SU-DHL-6 (cell line): ENCODE measurements around the gene MLXIPL.

Source experiments
- H2AFZ ChIP-seq: fragments of 200-600 bp; sonication (generic); 2 replicates; pipeline ENCODE4 v1.6.1; 2014; ENCODE audit warnings: low read depth, mild to moderate bottlenecking, moderate library complexity, mixed read lengths, antibody characterized with exemption, low read length; ENCODE audit not compliant: severe bottlenecking
- H3F3A ChIP-seq: fragments of 200-600 bp; shearing (Covaris generic); 2 replicates; pipeline ENCODE4 v1.6.0; 2016; ENCODE audit warnings: antibody characterized with exemption, mild to moderate bottlenecking; ENCODE audit not compliant: insufficient read depth
- H3K27ac ChIP-seq: fragments of 200-600 bp; sonication (generic); 2 replicates; pipeline ENCODE4 v1.5.1; 2016; ENCODE audit warnings: low read depth, mild to moderate bottlenecking, low read length, moderate library complexity, mixed read lengths
- H3K27me3 ChIP-seq: fragments of 200-600 bp; sonication (generic), shearing (Covaris generic); 2 replicates; pipeline ENCODE4 v1.6.0; 2014; ENCODE audit warnings: mild to moderate bottlenecking, low read length
- H3K36me3 ChIP-seq: fragments of 200-600 bp; sonication (generic); 2 replicates; pipeline ENCODE4 v1.6.1; 2014; ENCODE audit warnings: mild to moderate bottlenecking, low read length, mixed read lengths
- H3K4me2 ChIP-seq: fragments of 300-600, 200-600 bp; shearing (Covaris generic), sonication (generic); 2 replicates; pipeline ENCODE4 v1.6.0; 2014; ENCODE audit warnings: low read length, low read depth, mild to moderate bottlenecking; ENCODE audit not compliant: poor library complexity, severe bottlenecking
- H3K4me3 ChIP-seq: fragments of 200-600 bp; sonication (generic); 2 replicates; pipeline ENCODE4 v1.5.1; 2014; ENCODE audit warnings: antibody characterized with exemption, low read length, mild to moderate bottlenecking, mixed read lengths; ENCODE audit not compliant: insufficient read depth, poor library complexity, severe bottlenecking
- H3K79me2 ChIP-seq: fragments of 200-600 bp; sonication (generic); 2 replicates; pipeline ENCODE4 v1.6.1; 2014; ENCODE audit warnings: mild to moderate bottlenecking, low read length, moderate library complexity; ENCODE audit not compliant: insufficient read depth
- H3K9ac ChIP-seq: fragments of 200-600 bp; sonication (generic); 2 replicates; pipeline ENCODE4 v1.7.0; 2014; ENCODE audit warnings: mild to moderate bottlenecking, low read length
- H3K9me2 ChIP-seq: fragments of 200-600 bp; sonication (generic); replicated peaks from 2 replicates; pipeline ENCODE4 v1.6.1; 2014; ENCODE audit warnings: low read length; ENCODE audit not compliant: insufficient read depth
- H3K9me3 ChIP-seq: fragments of 200-600 bp; sonication (generic); 2 replicates; pipeline ENCODE4 v1.6.1; 2014; ENCODE audit warnings: low read length, mixed read lengths; ENCODE audit not compliant: insufficient read depth
- H4K20me1 ChIP-seq: fragments of 200-600 bp; sonication (generic); 2 replicates; pipeline ENCODE4 v1.6.1; 2014; ENCODE audit warnings: low read depth, mild to moderate bottlenecking, antibody characterized with exemption, low read length, moderate library complexity, mixed read lengths
- EZH2phosphoT487 ChIP-seq: fragments of 200-600 bp; sonication (generic), shearing (Covaris generic); conservative IDR thresholded peaks from 2 replicates; pipeline ENCODE4 v1.6.1; 2018; ENCODE audit warnings: mild to moderate bottlenecking, antibody characterized with exemption, low read length, moderate library complexity, mixed read lengths
- TF ChIP-seq, protein P1 (sequence below): fragments of 200-600 bp; sonication (generic); IDR thresholded peaks from one replicate; pipeline ENCODE4 v1.5.1; 2017; ENCODE audit warnings: antibody characterized with exemption, mild to moderate bottlenecking, low read length, moderate library complexity; ENCODE audit not compliant: insufficient read depth, poor library complexity, severe bottlenecking

MLXIPL gene

DNA sequence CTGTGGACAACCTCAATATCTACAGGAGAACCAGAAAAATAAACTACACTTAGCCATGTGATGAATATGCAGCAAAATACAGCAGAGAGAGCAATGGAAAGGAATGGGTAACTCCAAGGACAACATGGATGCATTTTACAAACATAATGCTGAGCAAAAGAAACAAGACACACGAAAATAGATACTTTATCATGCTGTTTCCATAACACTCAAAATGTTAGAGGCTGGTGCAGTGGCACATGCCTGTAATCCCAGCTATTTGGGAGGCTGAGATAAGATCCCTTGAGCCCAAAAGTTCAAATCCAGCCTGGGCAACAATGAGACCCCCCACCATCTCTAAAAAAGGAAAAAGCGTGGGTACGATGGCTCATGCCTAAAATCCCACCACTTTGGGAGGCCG is 75.1 kb downstream of the MLXIPL start:
- H3K9me3 ChIP-seq = no peaks in the 10 kb centered on the region
- no peaks in the 10 kb centered on the region for H3K27me3 ChIP-seq
- H3K4me2 ChIP-seq = no peak overlapping the region
- peaks cover 9% of the 10 kb centered on the region; the same call in 1 of the 2 replicates for H3K36me3 ChIP-seq
- no peaks in the 10 kb centered on the region for H3K9me2 ChIP-seq
- TF ChIP-seq EZH2phosphoT487 = no peak
- TF ChIP-seq, protein P1, sequence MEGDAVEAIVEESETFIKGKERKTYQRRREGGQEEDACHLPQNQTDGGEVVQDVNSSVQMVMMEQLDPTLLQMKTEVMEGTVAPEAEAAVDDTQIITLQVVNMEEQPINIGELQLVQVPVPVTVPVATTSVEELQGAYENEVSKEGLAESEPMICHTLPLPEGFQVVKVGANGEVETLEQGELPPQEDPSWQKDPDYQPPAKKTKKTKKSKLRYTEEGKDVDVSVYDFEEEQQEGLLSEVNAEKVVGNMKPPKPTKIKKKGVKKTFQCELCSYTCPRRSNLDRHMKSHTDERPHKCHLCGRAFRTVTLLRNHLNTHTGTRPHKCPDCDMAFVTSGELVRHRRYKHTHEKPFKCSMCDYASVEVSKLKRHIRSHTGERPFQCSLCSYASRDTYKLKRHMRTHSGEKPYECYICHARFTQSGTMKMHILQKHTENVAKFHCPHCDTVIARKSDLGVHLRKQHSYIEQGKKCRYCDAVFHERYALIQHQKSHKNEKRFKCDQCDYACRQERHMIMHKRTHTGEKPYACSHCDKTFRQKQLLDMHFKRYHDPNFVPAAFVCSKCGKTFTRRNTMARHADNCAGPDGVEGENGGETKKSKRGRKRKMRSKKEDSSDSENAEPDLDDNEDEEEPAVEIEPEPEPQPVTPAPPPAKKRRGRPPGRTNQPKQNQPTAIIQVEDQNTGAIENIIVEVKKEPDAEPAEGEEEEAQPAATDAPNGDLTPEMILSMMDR = no peak
- peaks cover 81% of the 10 kb centered on the region for H3K79me2 ChIP-seq
- no peak overlapping the region for H3K4me3 ChIP-seq
- no peaks in the 10 kb centered on the region for H4K20me1 ChIP-seq
- H2AFZ ChIP-seq = no peak overlapping the region
- H3K9ac ChIP-seq = no peak overlapping the region
- H3F3A ChIP-seq = no peaks in the 10 kb centered on the region
- no peak overlapping the region for H3K27ac ChIP-seq

DNA sequence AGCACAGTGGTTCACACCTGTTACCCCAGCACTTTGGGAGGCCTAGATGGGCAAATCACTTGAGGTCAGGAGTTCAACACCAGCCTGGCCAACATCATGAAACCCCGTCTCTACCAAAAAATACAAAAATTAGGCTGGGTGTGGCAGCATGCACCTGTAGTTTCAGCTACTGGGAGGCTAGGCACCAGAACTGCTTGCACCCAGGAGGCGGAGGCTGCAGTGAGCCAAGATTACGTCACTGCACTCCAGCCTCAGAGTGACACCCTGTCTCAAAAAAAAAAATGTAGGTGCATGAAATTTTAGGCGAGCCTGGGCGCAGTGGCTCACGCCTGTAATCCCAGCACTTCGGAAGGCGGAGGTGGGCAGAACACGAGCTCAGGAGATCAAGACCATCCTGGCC is 76.5 kb downstream of the MLXIPL start:
- H3K9ac ChIP-seq = no peak overlapping the region
- no peaks in the 10 kb centered on the region for H4K20me1 ChIP-seq
- no peaks in the 10 kb centered on the region for H3K9me2 ChIP-seq
- H3K36me3 ChIP-seq = peaks cover 11% of the 10 kb centered on the region; the same call in 1 of the 2 replicates
- H3K4me3 ChIP-seq = no peak overlapping the region
- no peaks in the 10 kb centered on the region for H3K9me3 ChIP-seq
- no peak overlapping the region for H3K4me2 ChIP-seq
- TF ChIP-seq EZH2phosphoT487 = no peak
- TF ChIP-seq, protein P1 = no peak
- no peaks in the 10 kb centered on the region for H3K27me3 ChIP-seq
- no peak overlapping the region for H2AFZ ChIP-seq
- H3K79me2 ChIP-seq = peaks cover 73% of the 10 kb centered on the region
- H3F3A ChIP-seq = no peaks in the 10 kb centered on the region
- H3K27ac ChIP-seq = no peak overlapping the region

DNA sequence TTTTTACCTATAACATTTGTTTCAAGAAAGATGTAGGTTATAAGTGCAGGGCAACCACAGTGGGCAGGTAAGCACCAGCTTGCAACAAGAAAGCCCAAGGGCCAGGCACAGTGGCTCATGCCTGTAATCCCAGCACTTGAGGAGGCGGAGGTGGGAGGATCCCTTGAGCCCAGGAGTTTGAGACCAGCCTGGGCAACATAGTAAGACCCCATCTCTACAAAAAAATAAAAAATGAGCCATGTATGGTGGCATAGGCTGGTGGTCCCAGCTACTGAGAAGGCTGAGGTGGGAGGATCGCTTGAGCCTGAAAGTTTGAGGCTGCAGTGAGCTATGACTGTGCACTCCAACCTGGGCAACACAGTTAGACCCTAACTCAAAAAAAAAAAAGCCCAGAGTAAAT is 79.6 kb downstream of the MLXIPL start:
- H2AFZ ChIP-seq = no peak overlapping the region
- H3K4me2 ChIP-seq = no peak overlapping the region
- peaks cover 51% of the 10 kb centered on the region for H3K79me2 ChIP-seq
- H3K27me3 ChIP-seq = no peaks in the 10 kb centered on the region
- H3K36me3 ChIP-seq = peaks cover 11% of the 10 kb centered on the region; the same call in 1 of the 2 replicates
- no peaks in the 10 kb centered on the region for H3F3A ChIP-seq
- H3K27ac ChIP-seq = no peak overlapping the region
- H3K9me3 ChIP-seq = no peaks in the 10 kb centered on the region
- TF ChIP-seq EZH2phosphoT487 = no peak
- TF ChIP-seq, protein P1 = no peak
- no peak overlapping the region for H3K4me3 ChIP-seq
- H3K9me2 ChIP-seq = no peaks in the 10 kb centered on the region
- no peaks in the 10 kb centered on the region for H4K20me1 ChIP-seq
- H3K9ac ChIP-seq = no peak overlapping the region
